ENCODE results near the gene STK17A.

GRCh38 chr7:43553999-43554398 is 28.9 kb upstream of the STK17A start:
- TF ChIP-seq POLR2A (IDR thresholded peaks at IDR 0.05) (no peak), CTCF (IDR thresholded peaks at IDR 0.05) (no peak)
